K562 (cell line): ENCODE results near the gene OMP. TPM values are rescaled to one million over a fixed set of nuclear protein-coding genes. Genes with fewer than 3 reads are reported as not detected.

Source experiments
- ATAC-seq: fragments of 200-7000 bp; cut with Tn5 transposase; 3 replicates; pipeline ENCODE4 v1.9.1; 2020; ENCODE audit warnings: moderate library complexity
- BruUV-seq: library from RNA; stranded (reverse); fragments of 400-500 nt; replicated peaks from 2 replicates; lab custom pipeline; 2021; lab: Mats Ljungman, UMichigan
- CTCF ChIA-PET: fragments of 300-600 bp; formaldehyde crosslinking; extraction: SDS; loops from one replicate; lab custom pipeline; 2021; ENCODE audit warnings: low intra/inter-chr PET ratio; lab: Yijun Ruan, JAX
- POLR2A ChIA-PET: fragments of 300-600, 350-650 bp; sonication (Branson Sonifier 250); formaldehyde crosslinking; extraction: SDS; loops from one replicate; lab custom pipeline; 2021; ENCODE audit warnings: antibody characterized with exemption, inconsistent platforms; lab: Yijun Ruan, JAX
- DNase-seq, 4 experiments: peaks; one replicate each; pipeline versions ENCODE4 v3.0.0 to v3.0.0-alpha.2; 2011 to 2018; ENCODE audit warnings: low spot score in 3 of 4, mixed read lengths in 3 of 4; ENCODE audit errors: extremely low read depth in 1 of 4
- FAIRE-seq: peaks from 2 replicates; lab custom pipeline; 2011; peaks lifted over from hg19 to GRCh38; lab: Jason Lieb, UNC
- H2AFZ ChIP-seq: 2 replicates; pipeline ENCODE4 v1.6.0; 2011; ENCODE audit warnings: low read depth, low read length, control low read depth, inconsistent platforms
- H3K27ac ChIP-seq: fragments of 200-600 bp; 3 replicates; pipeline ENCODE4 v1.8.0; 2011; ENCODE audit warnings: low read depth, mild to moderate bottlenecking, control low read depth, inconsistent platforms, low read length, moderate library complexity, mixed read lengths; ENCODE audit errors: extremely low read depth
- H3K27me3 ChIP-seq, 2 experiments: fragments of 300-600 bp in 1 of 2; 2 replicates in 1 of 2; 3 replicates in 1 of 2; pipeline versions ENCODE4 v1.6.0 to v1.8.0; 2011; ENCODE audit warnings: inconsistent platforms in 2 of 2, low read length in 2 of 2, mild to moderate bottlenecking in 1 of 2, mixed read lengths in 1 of 2, moderate library complexity in 1 of 2; ENCODE audit not compliant: control insufficient read depth in 2 of 2, insufficient read depth in 2 of 2
- H3K36me3 ChIP-seq: fragments of 300-600 bp; 3 replicates; pipeline ENCODE4 v1.8.0; 2011; ENCODE audit warnings: mild to moderate bottlenecking, low read length, inconsistent platforms; ENCODE audit not compliant: control insufficient read depth, insufficient read depth
- H3K4me1 ChIP-seq, 2 experiments: fragments of 200-600 bp in 1 of 2; replicated peaks in 1 of 2; 2 replicates in 1 of 2; 3 replicates in 1 of 2; pipeline versions ENCODE4 v1.5.1 to v1.8.0; 2011; ENCODE audit warnings: inconsistent platforms in 2 of 2, low read length in 2 of 2, mild to moderate bottlenecking in 1 of 2, mixed read lengths in 1 of 2, moderate library complexity in 1 of 2; ENCODE audit not compliant: control insufficient read depth in 2 of 2, insufficient read depth in 2 of 2
- H3K4me2 ChIP-seq: 2 replicates; pipeline ENCODE4 v1.6.1; 2011; ENCODE audit warnings: low read length, control low read depth, inconsistent platforms, mixed read lengths; ENCODE audit not compliant: insufficient read depth
- H3K4me3 ChIP-seq: fragments of 200-600 bp; sonication (generic), shearing (Covaris generic); 2 replicates; pipeline ENCODE4 v1.5.1; 2016; ENCODE audit warnings: control low read depth, inconsistent platforms
- H3K79me2 ChIP-seq: fragments of 200-600 bp; 3 replicates; pipeline ENCODE4 v1.8.0; 2011; ENCODE audit warnings: low read length, inconsistent platforms; ENCODE audit not compliant: control insufficient read depth, insufficient read depth
- H3K9ac ChIP-seq, 2 experiments: 2 replicates each; pipeline versions ENCODE4 v1.6.0 to v1.6.1; 2011; ENCODE audit warnings: low read depth in 2 of 2, low read length in 2 of 2, control low read depth in 1 of 2, inconsistent platforms in 1 of 2, mild to moderate bottlenecking in 1 of 2, mixed read lengths in 1 of 2; ENCODE audit not compliant: insufficient read depth in 1 of 2
- H3K9me1 ChIP-seq: one replicate; pipeline ENCODE4 v1.6.0; 2011; ENCODE audit warnings: inconsistent platforms, mild to moderate bottlenecking, low read length, moderate library complexity; ENCODE audit not compliant: control insufficient read depth, insufficient read depth
- H3K9me3 ChIP-seq: replicated peaks from 2 replicates; pipeline ENCODE4 v1.5.1; 2011; ENCODE audit warnings: low read depth, low read length, inconsistent platforms; ENCODE audit not compliant: control insufficient read depth, insufficient read depth
- H4K20me1 ChIP-seq: replicated peaks from 2 replicates; pipeline ENCODE4 v1.6.1; 2011; ENCODE audit warnings: low read length, inconsistent platforms, mixed read lengths; ENCODE audit not compliant: control insufficient read depth, insufficient read depth
- BRD4 ChIP-seq: fragments of 200-600 bp; sonication (generic); IDR thresholded peaks from 2 replicates; pipeline ENCODE4 v1.6.1; 2017; ENCODE audit warnings: inconsistent platforms
- FIP1L1 ChIP-seq: fragments of 200-400 bp; formaldehyde crosslinking; IDR thresholded peaks from 2 replicates; pipeline ENCODE4 v1.6.1; 2018; ENCODE audit warnings: mild to moderate bottlenecking, low read depth, low read length; ENCODE audit not compliant: poor library complexity, severe bottlenecking
- GABPB1 ChIP-seq: sonication (generic); formaldehyde crosslinking; IDR thresholded peaks from 2 replicates; pipeline ENCODE4 v1.8.0; 2022; ENCODE audit warnings: mild to moderate bottlenecking, missing genetic modification reagents
- GTF2B ChIP-seq: IDR thresholded peaks from 2 replicates; pipeline ENCODE4 v1.6.1; 2011; ENCODE audit not compliant: insufficient read length; ENCODE audit errors: extremely low read depth
- NEUROD1 ChIP-seq: fragments of 150-350 bp; IDR thresholded peaks from 2 replicates; pipeline ENCODE4 v1.6.1; 2014; ENCODE audit warnings: borderline replicate concordance, low read length, low read depth; ENCODE audit not compliant: partially characterized antibody
- NFIX ChIP-seq: fragments of 250-450 bp; sonication (Bioruptor Pico); IDR thresholded peaks from 2 replicates; pipeline ENCODE4 v1.4.0; 2020; ENCODE audit warnings: low read depth, mild to moderate bottlenecking, moderate library complexity
- SMARCB1 ChIP-seq: IDR thresholded peaks from 2 replicates; pipeline ENCODE4 v1.6.1; 2011; ENCODE audit warnings: improper control_type of control experiment, low read depth; ENCODE audit not compliant: insufficient read length
- SRSF3 ChIP-seq: fragments of 200-400 bp; formaldehyde crosslinking; IDR thresholded peaks from 2 replicates; pipeline ENCODE4 v1.6.1; 2016; ENCODE audit warnings: mild to moderate bottlenecking, low read length, moderate library complexity; ENCODE audit not compliant: insufficient read depth
- TARDBP ChIP-seq: fragments of 450-650 bp; IDR thresholded peaks from 2 replicates; pipeline ENCODE4 v1.6.1; 2016
- ZC3H8 ChIP-seq: fragments of 450-650 bp; IDR thresholded peaks from 2 replicates; pipeline ENCODE4 v1.6.1; 2017
- ZFX ChIP-seq: sonication (generic); formaldehyde crosslinking; IDR thresholded peaks from 2 replicates; pipeline ENCODE4 v1.8.0; 2022; ENCODE audit warnings: mild to moderate bottlenecking, missing genetic modification reagents, moderate library complexity
- WGBS: fragments of 100-300 bp; shearing (Covaris generic); methylation state at CpG from one replicate; pipeline ENCODE4 v1.1.6; 2016; ENCODE audit warnings: low coverage, mixed read lengths; ENCODE audit not compliant: insufficient coverage; ENCODE audit errors: missing lambda C conversion rate; 5-methylcytosine and 5-hydroxymethylcytosine counted together
- in situ Hi-C: fragments of 300-500 bp; cut with MboI; formaldehyde crosslinking; loops from 4 replicates; pipeline ENCODE4 v1.15.0; 2018; ENCODE audit warnings: inconsistent platforms, mixed read lengths
- intact Hi-C: fragments of 100-400 bp; cut with micrococcal nuclease; formaldehyde crosslinking; loops from 2 replicates; pipeline ENCODE4 v1.14.2; 2022
- polyA plus RNA-seq, 8 experiments: library from polyadenylated mRNA; depleted of rRNA in 4 of 8; stranded (reverse) in 5 of 8; unstranded in 3 of 8; fragments of >200 nt; fragmentation: Nextera tagmentation in 2 of 8; fragmentation: Illumina TruSeq in 1 of 8; extraction: Ambion mirVana in 2 of 8; extraction: Trizol in 1 of 8; gene quantifications; 2 replicates each; pipeline versions ENCODE4 v1.2.1 to v1.2.3, GENCODE V29; 2011 to 2014; ENCODE audit warnings: inconsistent platforms in 1 of 8, missing spikeins in 1 of 8
- total RNA-seq, 7 experiments: library from RNA; depleted of rRNA in 6 of 7; stranded (reverse); fragments of >200 nt in 6 of 7; fragmentation: Illumina TruSeq in 2 of 7; extraction: Trizol in 2 of 7; gene quantifications; 2 replicates each; pipeline versions ENCODE4 v1.2.1 to v1.2.3, GENCODE V29; 2011 to 2021; ENCODE audit warnings: low replicate concordance in 1 of 7
- TF ChIP-seq, protein P1 (sequence below): sonication (generic); formaldehyde crosslinking; IDR thresholded peaks from 2 replicates; pipeline ENCODE4 v1.5.0; 2020; ENCODE audit warnings: missing genetic modification reagents

Gene OMP
- total and polyA plus RNA-seq, 9 of the 15 experiments (the other 6 are each of a cell fraction or from before 2014, with no cell fraction given): not detected

GRCh38 chr11:77108436-77108835, 5.8 kb downstream of the OMP start:
- intact Hi-C loops: no loop called here
- in situ Hi-C loops: loop anchor here (10.0 kb wide), 1 partner anchor 384 kb away; no protein-coding TSS in a partner anchor
- no peak overlapping the region for H3K27ac ChIP-seq
- ATAC-seq: no peak
- peaks cover 3% of the 10 kb centered on the region for H3K9me1 ChIP-seq
- H3K4me2 ChIP-seq: no peak overlapping the region
- no peaks in the 10 kb centered on the region for H3K9me3 ChIP-seq
- no TSS peak for BruUV-seq
- H3K36me3 ChIP-seq: no peaks in the 10 kb centered on the region
- FAIRE-seq: no peak
- H3K27me3 ChIP-seq: peaks cover 21 to 77% of the 10 kb centered on the region in 2 experiments; a peak in 4 of 5 replicates
- H3K4me1 ChIP-seq: peaks cover 0 to 18% of the 10 kb centered on the region in 2 experiments; a peak in 2 of 5 replicates
- no peak overlapping the region for H3K4me3 ChIP-seq
- no peak overlapping the region for H2AFZ ChIP-seq
- H3K9ac ChIP-seq: no peak overlapping the region; a peak in 1 of 4 replicates
- 3% methylated on average over 9 of the region's 9 CpGs for WGBS
- no peak for DNase-seq
- POLR2A ChIA-PET: no interaction called here
- CTCF ChIA-PET: interaction anchor here (0.6 kb wide), 1 partner anchor 14 kb away, joined by 3 read pairs; no protein-coding TSS in a partner anchor
- H3K79me2 ChIP-seq: no peaks in the 10 kb centered on the region
- no peak for TF ChIP-seq ZC3H8
- TF ChIP-seq GABPB1 (CRISPR knock-in tag): no peak
- no peak for TF ChIP-seq NEUROD1
- no peak for TF ChIP-seq SRSF3
- no peak for TF ChIP-seq GTF2B
- TF ChIP-seq, protein P1, sequence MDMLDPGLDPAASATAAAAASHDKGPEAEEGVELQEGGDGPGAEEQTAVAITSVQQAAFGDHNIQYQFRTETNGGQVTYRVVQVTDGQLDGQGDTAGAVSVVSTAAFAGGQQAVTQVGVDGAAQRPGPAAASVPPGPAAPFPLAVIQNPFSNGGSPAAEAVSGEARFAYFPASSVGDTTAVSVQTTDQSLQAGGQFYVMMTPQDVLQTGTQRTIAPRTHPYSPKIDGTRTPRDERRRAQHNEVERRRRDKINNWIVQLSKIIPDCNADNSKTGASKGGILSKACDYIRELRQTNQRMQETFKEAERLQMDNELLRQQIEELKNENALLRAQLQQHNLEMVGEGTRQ: no peak
- no peak for TF ChIP-seq BRD4
- no peak for TF ChIP-seq NFIX (CRISPR knock-in tag)
- TF ChIP-seq ZFX (CRISPR knock-in tag): no peak
- no peak for TF ChIP-seq TARDBP
- TF ChIP-seq SMARCB1: no peak
- TF ChIP-seq FIP1L1: no peak
- H4K20me1 ChIP-seq: 0 out of 2 replicates have a peak, but pooled peaks cover 6% of the 10 kb centered on the region
